ENCODE measurements around the gene RWDD3.

GRCh38 chr1:95287081-95287480 is 53.1 kb downstream of the RWDD3 start:
- TF ChIP-seq, protein P1, sequence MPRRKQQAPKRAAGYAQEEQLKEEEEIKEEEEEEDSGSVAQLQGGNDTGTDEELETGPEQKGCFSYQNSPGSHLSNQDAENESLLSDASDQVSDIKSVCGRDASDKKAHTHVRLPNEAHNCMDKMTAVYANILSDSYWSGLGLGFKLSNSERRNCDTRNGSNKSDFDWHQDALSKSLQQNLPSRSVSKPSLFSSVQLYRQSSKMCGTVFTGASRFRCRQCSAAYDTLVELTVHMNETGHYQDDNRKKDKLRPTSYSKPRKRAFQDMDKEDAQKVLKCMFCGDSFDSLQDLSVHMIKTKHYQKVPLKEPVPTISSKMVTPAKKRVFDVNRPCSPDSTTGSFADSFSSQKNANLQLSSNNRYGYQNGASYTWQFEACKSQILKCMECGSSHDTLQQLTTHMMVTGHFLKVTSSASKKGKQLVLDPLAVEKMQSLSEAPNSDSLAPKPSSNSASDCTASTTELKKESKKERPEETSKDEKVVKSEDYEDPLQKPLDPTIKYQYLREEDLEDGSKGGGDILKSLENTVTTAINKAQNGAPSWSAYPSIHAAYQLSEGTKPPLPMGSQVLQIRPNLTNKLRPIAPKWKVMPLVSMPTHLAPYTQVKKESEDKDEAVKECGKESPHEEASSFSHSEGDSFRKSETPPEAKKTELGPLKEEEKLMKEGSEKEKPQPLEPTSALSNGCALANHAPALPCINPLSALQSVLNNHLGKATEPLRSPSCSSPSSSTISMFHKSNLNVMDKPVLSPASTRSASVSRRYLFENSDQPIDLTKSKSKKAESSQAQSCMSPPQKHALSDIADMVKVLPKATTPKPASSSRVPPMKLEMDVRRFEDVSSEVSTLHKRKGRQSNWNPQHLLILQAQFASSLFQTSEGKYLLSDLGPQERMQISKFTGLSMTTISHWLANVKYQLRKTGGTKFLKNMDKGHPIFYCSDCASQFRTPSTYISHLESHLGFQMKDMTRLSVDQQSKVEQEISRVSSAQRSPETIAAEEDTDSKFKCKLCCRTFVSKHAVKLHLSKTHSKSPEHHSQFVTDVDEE (CRISPR knock-in tag; IDR thresholded peaks at IDR 0.05) = no peak
- no peak for TF ChIP-seq ZNF565 (CRISPR knock-in tag; conservative IDR thresholded peaks at IDR 0.05; ENCODE audit: low read depth)
- no peak for TF ChIP-seq TCF4 (CRISPR knock-in tag; IDR thresholded peaks at IDR 0.05; ENCODE audit: borderline replicate concordance)
- TF ChIP-seq ZFP30 (CRISPR knock-in tag; IDR thresholded peaks at IDR 0.05) = no peak
- no peak for TF ChIP-seq CSRNP3 (CRISPR knock-in tag; IDR thresholded peaks at IDR 0.05)
- TF ChIP-seq ZFP3 (CRISPR knock-in tag; IDR thresholded peaks at IDR 0.05) = no peak
- TF ChIP-seq CREB5 (CRISPR knock-in tag; IDR thresholded peaks at IDR 0.05; ENCODE audit: low read depth) = no peak
- TF ChIP-seq RARB (CRISPR knock-in tag; IDR thresholded peaks at IDR 0.05) = no peak
- TF ChIP-seq ZNF8 (CRISPR knock-in tag; IDR thresholded peaks at IDR 0.05) = no peak
- TF ChIP-seq PPARA (CRISPR knock-in tag; IDR thresholded peaks at IDR 0.05; ENCODE audit: borderline replicate concordance) = no peak

Measured in SK-N-SH treated with all-trans-retinoic acid at 6 μM for 48 hours (cell line).